ENCODE results near the gene ARHGAP24. TPM values are rescaled to one million over a fixed set of nuclear protein-coding genes. Genes with fewer than 3 reads are reported as not detected.
"Not testable (repeated sequence)": the region's sequence is repeated elsewhere in the genome, so short reads cannot be mapped to it uniquely, and the experiment has no call there.

Gene ARHGAP24
- polyA plus RNA-seq, 4 donors, result 109 to 126 (median 121) TPM

DNA sequence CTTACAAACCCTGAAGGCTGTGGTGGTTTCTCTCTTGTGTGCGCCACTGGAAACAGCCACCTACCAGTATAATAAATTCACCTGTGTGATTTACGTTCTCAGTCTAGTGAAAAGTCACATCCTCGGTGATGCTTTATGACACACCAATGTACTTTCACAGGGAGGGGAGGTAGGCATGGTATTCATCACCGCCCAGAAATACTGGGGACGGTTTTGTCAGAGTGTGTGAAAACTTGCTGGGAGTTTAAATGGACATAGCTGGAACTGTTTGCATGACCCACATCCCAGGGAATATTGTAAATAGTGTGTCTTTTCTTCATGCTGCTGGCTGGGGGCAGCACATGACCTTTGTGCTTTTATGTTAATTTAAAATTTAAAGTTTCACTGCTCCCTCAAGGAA is 463.1 kb downstream of the ARHGAP24 start:
- no peak for DNase-seq (ENCODE audit: low read depth in 4 of 4, low spot score in 3 of 4)

DNA sequence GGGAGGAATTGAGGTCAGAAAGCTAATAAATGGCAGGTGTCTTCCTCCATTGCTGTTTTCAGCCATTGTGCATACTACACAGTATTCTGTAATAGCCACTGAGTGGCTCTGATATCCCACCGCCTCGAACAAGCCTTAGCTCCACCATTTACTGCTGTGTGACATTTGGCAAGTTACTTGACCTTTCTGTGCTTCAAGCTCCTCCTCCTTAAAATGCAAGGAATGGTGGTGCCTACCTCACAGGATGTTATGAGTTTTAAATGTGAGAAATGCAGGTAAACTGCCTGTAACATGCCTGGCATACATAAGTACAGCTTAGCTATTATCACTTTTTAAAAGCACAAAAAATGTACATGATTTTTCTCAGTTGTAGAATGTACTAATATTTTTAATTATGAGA is 464.0 kb downstream of the ARHGAP24 start:
- no peak for DNase-seq (ENCODE audit: low read depth in 4 of 4, low spot score in 3 of 4)

DNA sequence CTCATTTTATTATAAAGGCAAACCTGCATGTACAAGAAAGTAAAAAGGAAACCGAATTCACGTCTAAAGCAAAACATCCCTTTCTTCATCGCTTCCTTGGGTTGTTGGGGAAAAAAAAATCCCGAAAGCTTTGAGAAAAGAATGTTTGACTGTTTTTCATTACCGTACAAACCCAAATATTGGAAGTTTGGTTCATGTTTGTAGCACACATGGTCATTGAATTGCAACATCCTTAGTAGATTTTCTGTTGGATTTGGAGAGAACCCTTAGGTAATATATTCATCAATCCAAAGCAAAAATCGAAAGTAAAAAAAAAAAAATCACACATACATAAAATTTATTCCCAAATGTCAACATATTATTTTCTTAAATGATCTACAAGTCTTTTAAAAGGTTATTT is 464.6 kb downstream of the ARHGAP24 start:
- no peak for DNase-seq (ENCODE audit: low read depth in 4 of 4, low spot score in 3 of 4)

DNA sequence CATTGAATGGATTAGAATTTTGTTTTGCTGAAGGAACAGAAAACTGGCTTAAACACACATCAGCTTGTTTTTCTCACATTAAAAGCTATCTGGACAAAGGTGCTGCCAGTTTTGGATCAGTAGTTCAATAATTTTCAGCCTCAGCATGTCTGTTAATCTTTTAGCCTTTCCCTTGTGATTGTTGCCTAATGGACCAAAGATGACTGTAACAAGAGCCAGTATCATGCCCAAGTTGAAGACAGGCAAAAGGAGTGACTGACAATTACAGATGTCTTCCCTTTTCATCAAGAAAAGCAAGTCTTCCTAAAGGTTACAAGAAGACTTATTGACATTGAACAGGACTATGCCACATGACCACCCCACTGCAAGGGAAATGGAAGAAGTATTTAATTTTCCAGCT is 465.2 kb downstream of the ARHGAP24 start:
- no peak for DNase-seq (ENCODE audit: low read depth in 4 of 4, low spot score in 3 of 4)

DNA sequence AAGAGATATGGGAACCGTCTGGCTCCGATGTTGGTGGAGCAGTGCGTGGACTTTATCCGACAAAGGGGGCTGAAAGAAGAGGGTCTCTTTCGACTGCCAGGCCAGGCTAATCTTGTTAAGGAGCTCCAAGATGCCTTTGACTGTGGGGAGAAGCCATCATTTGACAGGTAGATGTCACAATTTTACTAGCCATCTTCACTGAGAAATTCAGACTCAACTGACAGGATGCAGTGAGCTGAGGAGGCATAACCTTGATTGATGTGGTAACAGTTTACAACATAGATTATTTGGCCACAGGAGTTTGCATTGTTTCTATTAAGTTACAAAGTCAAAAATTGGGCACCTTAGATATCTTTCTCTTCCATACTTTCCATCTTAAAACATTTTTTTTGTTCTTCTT is 467.2 kb downstream of the ARHGAP24 start:
- no peak for DNase-seq (ENCODE audit: low read depth in 4 of 4, low spot score in 3 of 4)

DNA sequence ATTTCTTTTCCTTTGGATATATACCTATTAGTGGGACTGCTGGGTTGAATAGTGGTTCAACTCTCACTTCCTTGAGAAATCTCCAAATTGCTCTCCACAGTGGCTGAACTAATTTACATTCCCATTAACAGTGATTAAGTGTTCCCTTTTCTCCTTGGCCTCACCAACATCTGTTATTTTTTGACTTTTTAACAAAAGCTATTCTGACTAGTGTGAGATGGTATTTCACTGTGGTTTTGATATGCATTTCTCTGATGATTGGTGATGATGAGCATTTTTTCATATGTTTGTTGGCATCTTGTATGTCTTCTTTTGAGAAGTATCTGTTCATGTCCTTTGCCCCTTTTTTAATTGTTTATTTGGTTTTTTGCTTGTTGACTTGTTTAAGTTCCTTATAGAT is 471.9 kb downstream of the ARHGAP24 start:
- no peak for DNase-seq (ENCODE audit: low read depth in 4 of 4, low spot score in 3 of 4)

DNA sequence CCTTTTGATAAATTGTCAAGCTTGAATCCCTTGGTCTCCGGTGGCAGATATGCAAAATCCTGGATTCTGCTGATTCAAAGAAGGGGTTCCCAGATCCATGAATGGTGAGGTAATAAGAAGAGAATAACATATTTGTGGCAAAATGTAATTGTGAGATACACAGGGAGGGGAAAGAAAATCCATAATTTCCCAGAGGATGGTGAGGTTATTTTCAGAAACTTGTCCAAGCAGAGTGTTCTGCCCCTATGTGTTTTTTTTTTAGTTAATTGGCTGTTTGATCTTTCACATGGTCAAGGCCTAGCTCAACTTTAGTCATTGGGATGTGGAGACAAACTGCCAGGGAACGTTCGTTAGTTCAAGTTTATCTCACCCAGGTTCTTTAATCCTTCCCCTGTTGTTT is 476.1 kb downstream of the ARHGAP24 start:
- DNase-seq (ENCODE audit: low read depth in 4 of 4, low spot score in 3 of 4), result no peak

DNA sequence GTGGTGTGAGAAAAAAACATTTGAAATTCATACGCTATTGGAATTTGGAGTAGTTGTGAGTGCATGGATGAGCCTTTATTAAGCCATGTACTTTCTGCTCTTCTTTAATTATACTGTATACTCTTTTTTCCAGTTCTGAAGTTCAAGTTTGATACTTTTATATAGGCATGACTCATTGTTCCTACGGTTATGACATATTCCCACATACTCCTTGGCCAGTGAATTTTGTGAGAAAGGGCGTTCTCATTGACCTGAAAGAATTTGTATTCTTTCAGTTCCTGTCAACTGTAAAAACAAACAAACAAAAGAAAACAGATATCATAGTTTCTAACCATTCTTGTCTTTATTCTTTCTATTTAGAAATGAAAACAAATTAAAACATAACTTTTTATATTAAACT is 477.6 kb downstream of the ARHGAP24 start:
- DNase-seq (ENCODE audit: low read depth in 4 of 4, low spot score in 3 of 4), result no peak

DNA sequence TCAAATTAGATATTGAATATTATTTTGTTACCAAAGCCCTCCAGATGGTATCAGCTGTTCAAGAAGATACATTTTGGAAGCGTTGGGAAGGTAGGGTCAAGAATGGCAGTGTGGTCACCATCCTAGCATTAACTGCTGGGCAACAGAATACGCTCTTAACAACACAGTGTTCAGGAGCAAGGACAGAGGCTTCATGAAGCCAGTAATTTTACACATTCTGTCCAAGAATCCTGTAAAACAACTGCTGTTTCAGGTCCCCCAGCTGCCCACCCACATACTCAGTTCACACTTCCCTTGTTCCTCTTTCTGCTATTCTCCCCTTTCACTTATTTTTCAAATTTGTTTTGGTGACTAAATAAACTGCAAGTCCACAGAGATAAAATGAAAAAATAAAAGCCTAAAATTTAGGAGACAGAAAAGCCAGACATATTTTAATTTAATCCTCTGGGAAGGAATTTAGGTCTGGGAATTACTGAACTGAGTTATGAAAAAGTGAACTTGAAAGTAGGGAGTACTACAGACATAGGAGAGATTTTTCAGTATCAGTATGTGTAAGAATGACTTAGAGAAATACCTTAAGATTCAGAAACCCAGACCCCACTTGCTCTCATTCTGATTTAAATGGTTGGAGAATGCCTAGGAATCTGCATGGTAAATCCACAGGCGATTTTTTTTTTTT is 478.2 kb downstream of the ARHGAP24 start:
- no peak for DNase-seq (ENCODE audit: low read depth in 4 of 4, low spot score in 3 of 4)

DNA sequence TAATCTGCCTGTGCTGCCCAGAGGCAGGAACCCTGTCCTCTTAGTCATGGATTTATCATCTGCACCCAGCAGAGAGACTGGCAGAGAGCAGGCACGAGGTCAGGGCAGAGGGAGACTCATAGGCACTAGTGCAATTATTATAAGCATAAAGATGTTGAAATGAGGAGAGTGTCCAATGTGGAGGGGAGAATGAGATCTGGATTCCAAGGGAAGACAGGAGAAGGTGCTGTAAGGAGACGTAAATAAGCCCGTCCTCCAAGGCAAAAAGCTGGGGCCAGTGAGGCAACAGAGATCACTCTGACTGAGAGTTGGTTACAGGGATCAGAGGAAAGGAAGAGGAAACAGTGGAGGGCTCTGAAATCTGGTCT is 478.7 kb downstream of the ARHGAP24 start:
- no peak for DNase-seq (ENCODE audit: low read depth in 4 of 4, low spot score in 3 of 4)

DNA sequence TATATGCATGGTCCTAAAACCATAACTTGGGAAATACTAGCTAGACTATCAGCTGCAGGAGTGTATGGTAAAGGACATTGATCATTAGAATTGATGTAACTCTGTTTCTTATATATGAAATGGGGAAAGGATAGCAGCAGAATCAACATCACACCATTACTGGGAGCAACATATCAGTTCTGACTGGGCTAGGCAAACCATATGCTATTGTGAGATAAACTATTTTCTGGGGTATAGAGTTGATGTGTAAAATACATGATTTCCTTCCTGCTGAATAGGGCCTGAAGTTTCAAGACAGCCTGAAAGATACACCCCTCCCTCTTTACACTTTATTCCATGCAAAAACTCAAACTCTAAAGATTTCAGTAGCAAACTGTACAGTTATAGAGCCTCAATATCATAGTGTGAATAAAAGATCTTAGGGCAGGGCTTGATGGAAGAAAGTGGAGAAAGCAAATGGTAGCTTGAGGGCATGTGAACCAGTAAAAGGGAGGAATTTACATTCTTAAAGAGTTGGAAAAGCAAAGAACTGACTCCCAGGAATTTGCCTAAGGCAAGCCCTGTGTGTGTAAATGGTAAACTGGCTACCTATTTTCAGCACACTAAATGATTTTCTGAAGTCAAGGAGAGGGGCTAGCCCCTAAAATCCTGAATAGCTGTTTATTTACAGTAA is 480.8 kb downstream of the ARHGAP24 start:
- no peak for DNase-seq (ENCODE audit: low read depth in 4 of 4, low spot score in 3 of 4)

DNA sequence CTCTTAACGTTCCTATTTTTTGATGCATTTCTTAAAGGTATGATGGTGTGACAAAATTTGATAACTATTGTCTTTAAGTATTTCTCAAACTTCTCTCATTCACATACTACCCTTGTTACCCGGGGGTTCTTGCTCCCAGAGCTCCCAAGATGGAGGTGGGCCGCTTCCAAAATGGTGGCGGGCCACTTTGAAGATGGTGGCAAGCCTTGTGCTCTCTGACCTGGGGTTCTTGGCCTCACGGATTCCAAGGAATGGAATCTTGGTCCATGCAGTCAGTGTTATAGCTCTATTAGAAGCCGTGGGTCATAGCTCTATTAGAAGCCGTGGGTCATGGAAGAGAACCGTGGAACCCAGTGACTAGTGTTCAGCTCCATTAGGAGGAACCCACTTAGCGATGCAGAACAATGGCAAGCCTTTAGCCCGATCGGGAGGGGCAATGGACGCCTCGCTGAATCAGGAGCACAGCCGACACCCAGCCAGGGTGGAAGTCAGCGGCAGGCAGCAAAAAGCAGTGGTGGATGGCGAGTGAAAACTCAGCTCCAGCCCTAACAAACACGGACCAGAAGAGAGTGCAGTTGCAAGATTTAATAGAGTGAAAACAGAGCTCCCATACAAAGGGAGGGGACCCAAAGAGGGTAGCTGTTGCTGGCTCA is 481.5 kb downstream of the ARHGAP24 start:
- no peak for DNase-seq (ENCODE audit: low read depth in 4 of 4, low spot score in 3 of 4)

DNA sequence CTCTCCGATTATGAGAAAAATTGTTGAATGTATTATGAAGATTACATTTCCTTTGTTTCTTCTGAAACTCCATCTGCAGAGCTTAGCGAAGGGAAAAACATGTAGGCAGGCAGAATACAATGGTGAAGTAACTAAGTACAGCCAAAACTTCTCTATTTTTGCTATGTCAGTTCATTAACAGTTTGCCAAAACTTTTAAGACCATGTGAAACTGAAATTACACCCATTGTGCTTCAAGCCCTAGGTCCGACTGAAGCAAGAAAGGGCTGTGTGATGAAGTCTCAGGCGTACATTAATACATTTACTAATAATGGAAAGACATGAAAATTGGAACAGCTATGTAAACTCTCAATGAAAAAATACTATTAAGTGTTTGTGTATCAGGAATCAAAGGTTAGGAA is 486.9 kb downstream of the ARHGAP24 start:
- DNase-seq (ENCODE audit: low read depth in 4 of 4, low spot score in 3 of 4), result no peak

DNA sequence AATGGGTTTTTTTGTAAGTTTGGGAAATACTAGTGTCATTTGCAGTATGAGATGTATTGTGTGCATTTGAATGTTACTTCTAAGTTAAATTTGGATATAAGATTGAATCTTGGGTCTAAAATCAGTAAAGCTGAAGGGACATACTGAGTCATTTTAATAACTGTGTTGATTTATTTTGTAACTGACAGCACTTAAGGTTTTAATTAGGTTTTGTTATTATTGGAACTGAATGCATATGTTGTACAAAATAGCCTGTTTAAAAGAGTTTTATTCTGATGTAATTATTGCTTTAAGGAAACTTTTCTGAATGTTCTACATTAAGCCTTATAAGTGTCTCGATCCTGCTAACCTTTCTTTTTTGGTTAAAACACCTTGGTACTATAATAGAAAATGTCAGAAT is 488.3 kb downstream of the ARHGAP24 start:
- DNase-seq (ENCODE audit: low read depth in 4 of 4, low spot score in 3 of 4), result no peak

DNA sequence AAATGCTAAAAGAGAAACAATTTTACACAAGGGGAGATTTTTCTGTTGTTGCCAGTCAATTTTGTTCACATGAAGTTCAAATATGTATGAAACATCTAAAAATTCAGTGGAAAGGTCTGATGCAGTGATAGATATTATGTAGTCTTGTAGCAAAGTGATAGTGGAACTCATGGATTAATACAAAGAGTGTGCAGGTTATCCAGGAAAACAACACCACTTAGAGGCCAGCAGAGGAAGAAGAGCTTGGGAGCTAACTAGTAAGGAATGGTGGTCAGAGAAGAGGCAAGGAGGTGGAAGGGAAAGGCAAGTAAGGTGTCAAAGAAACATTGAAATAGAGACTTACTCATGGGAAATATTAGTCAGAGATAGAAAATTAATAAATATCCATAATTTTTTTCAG is 489.3 kb downstream of the ARHGAP24 start:
- DNase-seq (ENCODE audit: low read depth in 4 of 4, low spot score in 3 of 4), result no peak

DNA sequence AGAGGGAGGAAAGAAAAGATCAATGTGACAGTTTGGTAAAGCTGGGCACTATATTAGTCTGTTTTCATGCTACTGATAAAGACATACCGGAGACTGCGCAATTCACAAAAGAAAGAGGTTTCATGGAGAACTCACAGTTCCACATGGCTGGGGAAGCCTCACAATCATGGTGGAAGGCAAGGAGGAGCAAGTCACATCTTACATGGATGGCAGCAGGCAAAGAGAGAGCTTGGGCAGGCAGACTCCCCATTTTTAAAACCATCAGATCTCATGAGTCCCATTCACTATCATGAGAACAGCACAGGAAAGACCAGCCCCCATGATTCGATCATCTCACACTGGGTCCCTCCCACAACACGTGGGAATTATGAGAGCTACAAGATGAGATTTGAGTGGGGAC is 490.1 kb downstream of the ARHGAP24 start:
- not testable (repeated sequence) for DNase-seq (ENCODE audit: low read depth in 4 of 4, low spot score in 3 of 4)

DNA sequence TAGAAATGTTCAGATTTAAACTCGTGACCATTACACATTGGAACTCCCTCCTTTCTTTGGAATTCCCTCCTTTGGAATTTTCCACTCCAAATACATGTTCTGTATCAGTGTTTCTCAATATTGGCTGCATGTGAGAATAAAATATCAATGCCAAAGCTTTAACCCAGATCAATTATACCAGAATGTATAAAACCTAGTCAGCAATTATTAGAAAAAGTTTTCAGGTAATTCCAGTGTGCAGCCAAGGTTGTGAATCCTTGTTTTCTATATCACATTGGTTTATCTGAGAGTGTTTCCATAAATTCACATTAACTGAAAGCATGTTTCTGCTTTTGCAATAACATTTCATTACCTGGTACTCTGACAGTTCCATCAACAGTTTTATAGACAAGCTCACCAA is 490.6 kb downstream of the ARHGAP24 start:
- DNase-seq (ENCODE audit: low read depth in 4 of 4, low spot score in 3 of 4), result no peak

DNA sequence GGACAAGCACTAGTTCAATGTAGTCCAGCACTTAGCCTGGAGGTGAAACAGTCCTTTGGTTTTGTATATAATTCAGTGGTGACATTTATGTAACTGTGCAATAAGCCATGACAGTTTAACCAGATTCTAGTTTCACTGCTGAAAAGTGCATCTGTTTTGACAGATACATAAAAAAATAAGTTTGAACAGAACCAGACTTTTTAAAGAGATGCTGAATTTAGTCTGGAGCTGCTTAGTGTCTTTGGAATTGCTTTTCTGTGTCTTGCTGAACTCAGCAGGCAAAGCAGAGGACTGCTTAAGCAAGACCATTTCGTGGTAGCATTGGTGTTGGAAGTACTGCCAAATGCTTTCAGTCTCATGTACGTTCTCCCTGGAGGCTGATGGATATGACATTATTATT is 491.4 kb downstream of the ARHGAP24 start:
- no peak for DNase-seq (ENCODE audit: low read depth in 4 of 4, low spot score in 3 of 4)

DNA sequence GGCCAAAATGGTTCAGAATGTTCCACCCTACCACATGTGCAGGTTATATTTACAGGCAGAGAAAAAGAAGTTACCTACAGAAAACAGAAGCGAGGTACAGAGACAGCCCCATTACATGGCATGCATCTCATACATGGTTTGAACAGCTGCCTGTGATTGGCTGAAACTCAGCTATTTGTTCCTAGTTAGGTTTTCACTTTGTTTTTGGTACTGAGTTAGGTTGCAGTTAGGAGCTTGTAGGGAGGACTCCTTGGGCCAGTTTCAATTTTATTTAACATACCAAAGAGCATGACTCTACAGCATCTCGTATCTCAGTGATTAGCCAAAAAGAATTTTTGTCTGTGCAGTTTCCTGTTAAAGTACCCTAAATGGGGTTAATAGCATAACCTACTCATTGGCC is 492.9 kb downstream of the ARHGAP24 start:
- DNase-seq (ENCODE audit: low read depth in 4 of 4, low spot score in 3 of 4), result no peak

DNA sequence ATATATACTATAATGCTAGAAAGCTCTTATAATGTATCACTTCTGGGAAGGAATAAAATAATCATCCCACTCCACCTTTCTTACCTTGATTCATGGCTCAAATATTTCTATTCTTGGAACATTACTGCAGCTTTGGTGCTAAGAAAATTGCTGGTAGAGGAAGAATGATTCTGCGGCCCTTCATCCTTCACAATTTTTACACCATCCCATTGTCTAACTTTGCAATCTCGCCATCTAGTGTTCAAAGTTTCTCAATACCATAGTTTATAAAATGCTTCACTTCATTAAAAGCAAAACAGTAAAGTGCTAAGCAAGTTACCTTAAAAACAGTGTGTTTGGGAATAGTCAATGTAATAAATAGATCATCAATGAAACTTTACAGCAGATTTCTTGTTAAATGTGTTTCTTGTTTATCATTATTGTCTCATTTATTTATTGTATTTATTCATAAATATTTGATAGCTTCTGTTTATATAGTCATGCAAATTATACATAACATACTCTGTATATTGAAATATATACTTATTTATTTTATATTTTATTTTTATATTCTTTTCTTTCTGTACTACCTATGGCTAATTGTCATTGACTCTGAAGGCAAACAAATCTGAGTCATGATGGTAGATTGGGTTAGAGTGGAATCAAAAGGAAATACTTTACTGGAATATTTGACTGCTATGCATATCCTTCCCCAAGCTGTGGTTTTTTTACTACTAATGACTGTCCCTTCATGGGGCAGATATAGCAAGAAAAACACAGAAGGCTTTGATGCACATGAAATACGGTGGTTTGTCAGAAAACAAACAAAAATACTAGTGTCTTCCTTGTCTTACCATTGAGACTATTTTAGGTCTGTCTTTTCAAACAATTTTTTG is 494.2 kb downstream of the ARHGAP24 start:
- DNase-seq (ENCODE audit: low read depth in 4 of 4, low spot score in 3 of 4), result peak in 3 of 4 donors; percentile 54 to 67 (median 65)

DNA sequence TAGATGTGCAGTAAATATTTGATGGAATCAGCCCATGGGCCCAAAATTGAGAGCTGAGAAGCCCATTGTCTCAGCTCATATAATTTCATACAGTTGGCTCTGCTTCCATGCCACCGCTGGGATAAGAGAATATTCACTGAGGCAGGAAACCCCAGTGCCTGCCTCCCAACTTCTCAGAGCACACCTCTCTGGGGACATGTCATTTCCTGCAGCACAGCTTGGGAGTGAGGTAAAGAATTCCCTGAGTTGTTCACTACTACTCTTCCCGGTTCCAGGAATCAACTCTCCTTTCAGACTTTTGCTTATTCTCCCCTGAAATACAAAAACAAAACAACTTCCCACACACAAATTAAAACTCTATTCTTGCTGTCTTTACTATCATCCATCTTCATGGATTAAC is 495.6 kb downstream of the ARHGAP24 start:
- DNase-seq (ENCODE audit: low read depth in 4 of 4, low spot score in 3 of 4), result no peak

All from right renal pelvis (tissue), 4 donors.